ENCODE measurements around the gene TMSB4X.
"Not testable (repeated sequence)": the region's sequence is repeated elsewhere in the genome, so short reads cannot be mapped to it uniquely, and the experiment has no call there.

Gene TMSB4X

DNA sequence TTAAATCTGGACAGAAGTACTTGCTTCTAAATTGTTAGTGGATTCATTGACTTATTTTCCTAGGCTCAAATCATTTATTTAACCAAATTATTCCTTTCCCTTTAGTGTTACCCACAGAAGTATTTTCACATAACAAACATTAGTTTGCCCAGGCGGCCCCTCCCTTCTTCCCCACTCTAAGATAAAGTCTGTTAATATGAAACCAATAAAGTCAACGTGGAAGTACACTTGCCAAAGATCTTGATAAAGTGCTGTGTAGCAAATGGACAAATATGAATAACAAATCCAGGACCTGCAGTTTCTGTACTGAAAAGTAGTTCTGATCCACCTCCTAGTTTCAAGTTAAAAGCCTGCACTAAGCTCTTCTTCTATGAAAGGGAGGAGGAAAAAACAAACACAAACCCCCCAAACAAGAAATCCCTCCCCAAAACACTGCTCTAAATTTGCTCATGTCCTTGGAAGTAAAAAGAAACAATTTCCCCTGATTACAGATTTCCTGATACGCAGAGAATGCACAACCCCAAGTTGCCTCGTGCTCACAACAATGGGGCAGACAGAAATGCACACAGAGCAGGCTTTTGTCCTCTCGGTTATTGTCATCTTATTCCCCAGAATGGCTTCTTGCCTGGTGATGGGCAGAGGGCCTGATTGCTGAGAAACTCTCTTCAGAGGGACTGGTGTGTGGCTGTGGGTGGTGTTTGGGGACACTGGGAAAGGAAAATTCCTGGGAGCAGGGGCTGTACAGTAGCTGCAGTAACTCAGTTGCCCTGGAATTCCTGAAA is 23.2 kb downstream of the TMSB4X start:
- no peak for DNase-seq

DNA sequence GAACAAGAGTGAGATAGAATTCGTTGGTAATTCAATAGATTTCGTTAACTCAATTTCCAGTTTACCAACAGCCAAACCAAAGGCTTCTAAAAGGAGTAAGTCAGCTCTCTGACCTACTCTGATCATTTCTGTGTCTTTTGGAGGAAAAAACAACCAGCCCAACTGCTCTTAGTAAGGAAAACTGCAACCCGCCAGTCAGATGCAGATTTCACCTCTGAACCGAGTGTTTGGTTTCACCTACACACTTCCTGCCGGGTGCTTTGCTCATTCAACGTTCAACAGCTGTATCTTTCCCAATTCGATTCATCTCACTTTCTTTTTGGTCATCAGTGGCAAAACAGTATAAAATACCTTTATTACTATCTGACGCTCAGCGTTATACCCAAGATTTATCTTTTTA is 24.5 kb downstream of the TMSB4X start:
- DNase-seq: peak; percentile 48

DNA sequence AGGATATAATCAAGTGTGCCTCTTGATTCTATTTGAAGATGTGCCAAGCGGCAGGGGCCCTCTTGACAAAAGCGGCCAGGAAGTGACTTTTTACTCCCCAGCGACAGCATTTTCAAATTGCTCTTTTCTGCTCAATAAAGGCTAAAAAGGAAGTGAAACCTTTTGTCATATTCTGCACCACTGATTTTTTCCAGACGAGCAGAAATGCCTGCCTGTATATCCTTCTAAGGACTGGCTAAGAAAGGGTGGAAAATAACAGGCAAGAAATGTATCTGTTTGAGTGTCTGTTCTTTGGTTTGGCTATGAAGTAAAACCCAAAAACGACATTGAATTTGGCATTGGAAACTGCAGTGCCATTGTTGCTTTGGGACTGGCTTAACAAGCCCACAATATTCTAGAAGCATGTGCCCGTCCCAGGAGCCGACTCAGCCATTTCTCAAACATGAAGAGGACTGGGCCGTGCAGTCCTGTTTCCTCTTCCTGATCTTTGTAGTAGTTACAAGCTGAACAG is 25.4 kb downstream of the TMSB4X start:
- peak; percentile 52 for DNase-seq

DNA sequence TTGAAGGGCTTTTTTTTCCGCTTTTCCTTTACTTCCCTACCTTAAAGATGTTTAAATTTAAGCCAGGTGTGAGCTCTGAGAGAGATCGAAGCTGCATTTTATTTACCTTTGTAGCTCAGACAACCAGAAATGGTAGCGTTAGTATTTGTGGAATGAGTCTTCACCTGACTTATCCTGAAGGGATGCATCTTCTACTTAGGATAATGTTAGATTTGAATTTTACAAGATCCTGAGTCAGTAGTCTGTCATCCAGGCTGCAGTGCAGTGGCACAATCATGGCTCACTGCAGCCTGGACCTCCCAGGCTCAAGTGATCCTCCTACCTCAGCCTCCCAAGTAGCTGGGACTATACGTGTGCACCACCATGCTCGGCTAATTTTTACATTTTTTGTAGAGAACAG is 26.2 kb downstream of the TMSB4X start:
- no peak for DNase-seq

DNA sequence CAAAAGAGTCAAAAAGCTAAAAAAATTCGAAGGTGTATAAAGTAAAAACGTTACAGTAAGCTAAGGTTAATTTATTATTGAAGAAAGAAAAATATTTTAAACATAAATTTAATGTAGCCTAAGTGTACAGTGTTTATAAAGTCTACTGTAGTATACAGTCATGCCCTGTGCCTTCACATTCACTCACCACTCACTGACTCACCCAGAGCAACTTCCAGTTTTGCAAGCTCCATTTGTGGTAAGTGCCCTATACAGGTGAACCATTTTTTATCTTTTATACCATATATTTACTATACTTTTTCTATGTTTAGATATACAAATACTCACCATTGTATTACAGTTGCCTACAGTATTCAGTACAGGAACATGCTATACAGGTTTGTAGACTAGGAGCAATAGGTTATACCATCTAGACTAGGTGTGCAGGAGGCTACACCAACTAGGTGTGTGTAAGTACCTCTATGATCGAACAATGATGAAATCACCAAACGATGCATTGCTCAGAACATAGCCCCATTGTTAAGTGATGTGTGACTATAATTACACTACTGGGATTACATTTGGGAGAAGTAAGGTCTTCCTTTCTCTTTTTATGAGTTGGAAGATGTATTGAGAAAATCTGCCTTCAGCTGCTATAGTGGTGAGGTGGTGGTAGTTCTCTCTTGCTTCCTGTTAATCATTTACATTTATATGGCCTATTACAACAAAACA is 27.2 kb downstream of the TMSB4X start:
- DNase-seq: peak; percentile 34

DNA sequence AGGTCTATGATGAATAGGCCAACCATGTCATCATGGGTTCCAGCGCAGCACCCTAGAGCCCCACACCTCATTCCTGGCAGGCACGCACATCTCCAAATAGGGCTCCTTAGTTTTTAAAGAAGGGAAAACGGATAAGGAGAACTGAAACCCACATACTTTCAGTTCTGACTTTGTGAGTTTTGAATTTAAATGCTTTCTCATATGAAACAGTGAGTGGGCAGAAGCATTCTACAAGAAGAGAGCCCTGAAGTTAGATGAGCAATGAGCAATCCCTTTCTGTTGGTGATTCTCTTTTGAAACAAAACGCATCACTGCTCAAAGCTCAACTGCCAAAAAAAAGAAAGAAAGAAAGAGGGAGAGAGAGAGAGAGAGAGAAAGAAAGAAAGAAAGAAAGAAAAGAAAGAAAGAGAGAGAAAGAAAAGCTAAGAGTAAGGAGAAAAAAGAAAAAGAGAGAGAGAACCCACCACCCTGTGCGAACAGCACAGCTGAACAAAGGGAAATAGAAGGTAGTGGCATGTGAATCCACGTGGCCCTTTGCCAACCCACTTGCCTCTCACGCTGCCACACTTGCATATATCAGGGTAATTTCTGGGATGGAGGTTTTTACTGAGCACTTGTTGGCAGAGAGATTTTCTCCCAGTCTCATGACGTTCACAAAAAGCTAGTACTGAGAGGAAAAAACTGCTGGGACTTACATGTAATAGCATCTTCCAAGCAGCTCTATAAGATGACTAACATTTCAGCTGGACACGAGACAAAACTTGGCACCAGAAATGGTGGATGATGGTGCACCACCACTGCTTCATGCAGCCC is 31.0 kb downstream of the TMSB4X start:
- DNase-seq: no peak

DNA sequence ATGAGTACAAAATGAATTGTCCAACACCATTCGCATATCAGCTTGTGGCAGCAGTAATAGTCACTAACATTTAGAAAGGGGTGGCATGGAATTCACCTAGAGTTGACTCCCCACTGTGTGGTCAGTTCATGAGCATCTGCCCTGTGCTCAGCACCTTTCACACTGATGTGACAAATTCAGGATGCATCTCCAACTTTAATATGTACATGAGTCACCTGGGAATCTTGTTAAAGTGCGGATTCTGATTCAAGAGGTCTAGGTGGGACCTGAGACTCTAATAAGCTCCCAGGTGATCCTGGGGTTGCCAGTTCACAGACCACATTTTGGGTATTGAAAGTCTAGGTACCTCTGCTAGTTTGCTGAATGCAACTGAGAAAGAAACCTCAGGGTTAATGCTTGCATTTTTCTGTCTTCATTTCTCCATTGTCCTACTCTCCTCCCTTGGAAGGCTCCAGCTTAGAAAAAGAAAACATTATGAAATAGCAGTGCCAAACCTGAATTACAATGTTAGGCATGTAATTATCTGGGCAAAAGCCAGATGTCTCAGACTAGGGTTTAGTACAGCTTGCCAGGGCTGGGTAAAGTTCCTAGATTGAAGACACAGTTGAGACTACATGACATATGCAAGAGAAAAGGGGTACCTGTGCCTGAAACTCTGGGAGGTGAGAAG is 32.7 kb downstream of the TMSB4X start:
- no peak for DNase-seq

DNA sequence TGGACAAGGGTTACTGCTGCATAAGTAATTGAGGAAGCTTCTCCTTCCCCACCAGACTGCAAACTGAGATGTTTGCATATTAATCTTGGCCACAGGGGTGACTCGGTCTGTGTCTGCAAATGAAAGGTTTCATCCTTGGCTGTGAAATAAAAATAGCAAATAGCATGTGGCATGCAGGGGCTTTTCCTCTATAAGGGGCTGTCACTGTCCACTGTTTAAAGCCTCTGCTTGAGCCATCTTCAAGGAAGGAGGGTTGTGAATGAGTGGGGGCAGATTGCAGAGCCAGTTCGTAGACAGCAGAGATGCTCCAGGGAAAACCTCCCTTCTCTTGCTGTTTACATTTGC is 33.3 kb downstream of the TMSB4X start:
- no peak for DNase-seq

DNA sequence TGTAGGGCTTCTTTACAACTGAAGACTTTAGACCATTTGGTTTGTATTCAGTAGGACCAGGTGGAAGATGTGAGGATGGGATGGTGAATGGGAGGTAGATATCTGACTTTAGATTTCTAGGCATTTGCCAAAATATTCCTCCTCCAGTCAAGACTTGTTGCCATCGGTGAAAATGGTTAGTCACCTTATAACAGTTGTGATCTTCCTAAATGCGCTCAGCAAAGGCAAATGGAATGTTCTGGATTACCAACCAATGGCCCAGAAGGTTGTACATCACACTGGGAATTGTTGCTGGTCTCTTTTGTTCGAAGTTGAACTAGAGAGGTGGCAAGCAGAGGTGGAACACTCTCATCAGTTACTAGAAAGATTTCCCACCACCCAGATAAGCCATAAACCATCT is 33.9 kb downstream of the TMSB4X start:
- no peak for DNase-seq

DNA sequence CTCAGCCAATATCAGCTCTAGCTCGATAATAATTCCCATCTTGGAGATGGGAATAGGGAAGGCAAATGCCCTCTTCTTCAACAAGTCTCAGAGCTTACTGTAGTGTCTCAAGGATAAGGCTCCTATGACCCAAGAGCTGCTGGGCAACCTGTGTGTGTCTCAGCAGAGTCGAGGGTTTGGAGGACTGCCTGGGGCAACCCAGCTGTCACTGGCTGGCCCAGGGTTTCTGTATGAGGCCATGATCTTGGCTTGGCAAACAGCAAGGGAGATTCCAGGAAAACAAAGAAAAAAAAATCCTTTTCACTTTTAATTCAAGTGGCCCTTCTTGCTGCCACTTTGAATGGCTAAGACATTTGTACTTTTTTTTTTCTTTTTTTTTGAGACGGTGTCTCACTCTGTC is 34.4 kb downstream of the TMSB4X start:
- no peak for DNase-seq

DNA sequence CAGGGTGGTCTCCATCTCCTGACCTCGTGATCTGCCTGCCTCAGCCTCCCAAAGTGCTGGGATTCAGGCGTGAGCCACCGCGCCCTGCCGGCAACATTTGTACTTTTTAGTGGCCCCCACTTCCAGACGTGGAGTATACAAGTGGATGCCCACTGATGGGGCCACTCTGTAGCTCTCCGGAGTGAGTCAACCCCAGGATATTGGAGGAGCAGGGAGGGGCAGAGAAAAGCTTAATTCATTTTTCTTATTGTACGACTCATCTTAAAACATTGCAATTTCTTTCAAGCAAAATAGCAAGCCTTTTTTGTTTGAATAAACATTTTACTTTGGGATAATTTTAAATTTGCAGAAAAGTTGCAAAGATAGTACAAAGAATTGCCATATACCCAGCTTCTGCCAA is 34.9 kb downstream of the TMSB4X start:
- no peak for DNase-seq

DNA sequence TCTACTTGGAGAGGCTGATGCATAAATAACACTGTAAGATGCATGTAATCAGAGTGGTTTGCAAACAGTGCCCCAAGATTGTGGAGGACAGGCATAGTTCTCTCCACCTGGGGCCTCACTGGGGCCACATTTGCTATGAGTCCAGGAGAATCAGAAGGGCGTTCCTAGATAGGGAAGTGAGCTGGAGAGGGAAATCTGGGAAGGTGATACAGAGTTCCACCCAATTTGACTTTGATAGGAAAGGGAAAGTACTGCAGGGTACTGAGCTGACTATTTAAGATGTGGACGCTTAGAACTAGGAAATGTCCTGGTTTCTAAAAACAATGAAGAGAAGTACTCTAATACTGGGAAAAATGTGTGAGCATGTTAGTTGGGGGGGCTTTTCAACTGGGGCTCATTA is 35.6 kb downstream of the TMSB4X start:
- DNase-seq: no peak

DNA sequence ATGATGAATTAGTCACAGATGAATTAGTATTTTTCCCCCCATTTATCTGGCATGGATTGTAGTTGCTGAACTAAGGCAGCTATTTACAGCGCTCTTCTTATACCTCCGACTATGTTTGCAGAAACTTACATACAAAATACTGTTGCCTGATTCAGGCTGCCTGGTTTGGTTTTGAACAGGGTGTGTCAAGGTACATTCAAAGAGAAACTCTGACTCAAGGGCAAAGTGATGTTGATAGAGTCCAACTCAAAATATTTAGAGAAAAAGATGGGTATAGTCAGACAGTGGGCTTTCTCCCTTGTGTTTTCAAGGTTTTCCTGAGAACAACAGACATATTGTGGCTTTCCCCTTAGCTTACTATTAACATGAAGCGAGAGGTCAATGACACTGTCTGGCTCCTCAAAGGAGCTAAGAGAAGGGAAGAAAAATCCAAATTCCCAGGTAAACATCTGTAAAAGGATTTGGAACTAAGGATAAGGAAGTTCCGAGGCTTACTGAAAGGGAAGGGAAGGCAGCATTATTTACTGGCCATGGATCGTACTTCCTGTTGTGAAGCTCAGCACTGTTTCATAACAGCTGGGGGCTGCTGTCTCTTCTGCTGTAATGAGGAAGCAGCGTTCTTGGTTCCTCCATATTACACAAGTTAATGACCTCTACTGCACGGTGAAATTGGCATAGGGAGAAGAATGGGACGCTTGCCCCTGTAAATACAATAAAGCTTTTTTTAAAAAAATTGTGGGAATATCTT is 38.6 kb downstream of the TMSB4X start:
- peak; percentile 58 for DNase-seq

DNA sequence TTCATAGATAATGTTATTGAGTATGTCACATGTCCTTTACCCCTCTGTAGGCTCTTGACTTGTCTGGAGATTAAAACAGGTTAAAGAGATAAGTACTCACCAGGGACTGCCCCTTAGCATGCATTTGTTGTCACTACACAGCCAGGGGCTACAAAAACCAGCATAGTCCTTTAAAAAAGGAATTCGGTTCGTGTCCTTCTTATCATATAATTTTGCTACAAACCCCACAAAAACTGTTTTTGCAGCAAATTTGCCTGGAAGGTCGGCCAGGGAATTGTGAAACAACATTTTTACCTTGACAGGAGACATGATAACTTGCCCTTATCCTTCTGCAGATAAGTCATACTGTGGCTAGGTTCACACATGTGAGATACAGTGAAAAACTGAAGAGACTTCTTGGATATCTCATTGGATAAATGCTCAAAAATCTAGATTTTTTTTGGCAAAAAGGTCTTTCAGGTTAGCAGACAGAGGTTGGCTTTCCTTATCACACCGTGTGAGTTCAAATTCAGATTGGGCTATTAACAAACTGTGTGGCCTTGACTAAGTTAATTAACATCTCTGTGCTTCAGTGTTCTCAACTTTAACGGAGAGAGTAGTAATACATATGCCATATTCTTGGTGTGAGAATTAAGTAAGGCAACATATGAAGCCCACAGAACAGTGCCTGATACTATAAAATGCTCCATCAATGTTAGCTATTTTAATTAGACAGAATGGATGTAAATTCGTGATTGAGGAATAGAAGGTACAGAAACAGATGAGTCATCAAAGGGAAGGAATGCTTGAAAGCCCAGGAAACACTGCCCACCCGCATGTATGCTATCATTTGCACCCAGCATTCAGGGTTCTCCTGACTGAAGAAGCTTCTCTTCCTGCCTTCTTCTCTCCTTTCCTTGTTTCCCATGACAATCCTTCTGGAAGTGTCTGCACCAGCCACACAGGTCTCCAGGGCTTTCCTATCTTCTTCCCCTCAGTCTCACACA is 39.5 kb downstream of the TMSB4X start:
- DNase-seq: no peak

DNA sequence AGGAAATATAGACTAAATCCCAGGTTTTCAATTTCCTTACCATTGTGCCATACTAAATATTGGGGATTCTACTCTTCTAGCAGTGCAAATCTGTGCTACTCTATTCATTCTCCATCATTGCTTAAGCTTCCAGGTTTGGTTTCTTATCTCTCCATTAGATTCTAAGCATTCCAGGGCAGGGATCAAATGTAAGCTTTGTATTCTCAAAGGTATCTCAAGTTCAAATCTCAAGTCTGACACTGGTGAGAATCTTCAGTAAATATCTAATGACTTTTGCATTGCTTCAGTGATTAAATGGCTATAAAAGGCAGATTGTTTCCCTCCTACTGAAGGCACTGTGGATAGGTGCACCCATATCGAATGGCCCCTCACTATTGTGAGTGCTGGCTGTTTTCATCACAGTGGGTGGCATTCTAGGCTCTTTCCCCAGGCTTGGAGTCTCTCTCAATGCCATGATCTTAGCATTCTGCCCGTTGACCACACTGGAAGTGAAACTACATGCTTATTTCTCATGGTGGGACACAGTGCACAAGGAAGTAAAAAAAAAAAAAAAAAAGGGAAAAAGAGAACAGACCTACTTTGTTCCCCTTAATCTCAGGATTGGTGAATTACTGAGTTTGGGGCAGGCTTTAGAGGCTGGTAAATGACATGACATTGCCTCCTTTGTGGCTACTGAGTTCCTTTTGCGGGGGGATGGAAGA is 40.8 kb downstream of the TMSB4X start:
- DNase-seq: no peak

DNA sequence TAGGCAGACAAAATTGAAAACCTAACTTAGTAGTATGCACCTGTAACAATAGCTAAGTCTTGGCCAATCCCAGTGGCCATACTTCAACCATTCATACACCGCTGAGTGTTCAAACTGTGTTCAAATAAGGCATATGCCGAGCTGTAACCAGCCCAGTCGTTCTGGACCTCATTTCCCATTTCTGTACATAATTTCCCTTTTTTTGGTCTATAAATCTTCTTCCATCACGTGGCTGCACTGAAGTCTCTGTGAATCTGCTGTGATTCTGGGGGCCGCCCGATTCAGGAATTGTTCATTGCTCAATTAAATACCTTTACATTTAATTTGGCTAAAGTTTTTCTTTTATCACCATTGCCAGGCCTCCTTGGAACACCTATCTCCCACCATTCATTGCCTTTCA is 41.8 kb downstream of the TMSB4X start:
- not testable (repeated sequence) for DNase-seq

DNA sequence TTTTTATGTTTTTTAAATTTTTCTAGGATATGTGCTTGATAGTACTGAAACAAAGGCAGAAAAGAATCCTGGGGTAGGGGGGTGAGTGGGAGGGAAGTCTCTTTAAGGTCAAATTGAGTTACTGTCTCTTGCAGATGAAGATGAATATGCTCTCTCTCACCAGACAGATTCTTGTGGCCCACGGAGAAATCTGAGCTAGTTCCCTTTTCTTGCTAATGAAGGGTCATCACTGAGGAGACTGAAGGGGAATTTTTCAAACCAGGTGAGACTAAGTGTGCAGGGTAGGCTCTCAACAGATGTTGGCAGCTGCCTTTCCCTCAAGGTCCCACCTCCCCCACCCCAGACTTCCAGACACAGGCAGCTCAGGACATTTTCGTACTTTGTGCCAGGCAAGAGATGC is 48.0 kb downstream of the TMSB4X start:
- no peak for DNase-seq

DNA sequence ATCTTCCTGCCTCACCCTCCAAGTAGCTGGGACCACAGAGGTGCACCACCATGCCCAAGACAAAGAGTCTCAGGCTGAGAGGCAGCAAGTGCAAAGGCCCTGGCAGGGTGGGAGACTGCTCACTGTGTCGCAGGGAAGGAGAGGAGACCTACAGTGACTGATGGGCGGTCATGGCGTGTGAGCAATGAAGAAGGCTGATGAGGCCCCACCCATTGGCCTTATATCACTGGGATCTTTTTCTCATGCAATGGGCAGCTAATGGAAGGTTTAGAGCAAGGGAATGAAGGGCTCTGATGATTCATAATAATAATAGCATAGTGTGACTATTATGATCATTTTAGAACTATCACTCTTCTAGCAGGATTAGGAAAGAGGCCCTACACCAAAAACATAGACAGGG is 48.7 kb downstream of the TMSB4X start:
- DNase-seq: no peak

DNA sequence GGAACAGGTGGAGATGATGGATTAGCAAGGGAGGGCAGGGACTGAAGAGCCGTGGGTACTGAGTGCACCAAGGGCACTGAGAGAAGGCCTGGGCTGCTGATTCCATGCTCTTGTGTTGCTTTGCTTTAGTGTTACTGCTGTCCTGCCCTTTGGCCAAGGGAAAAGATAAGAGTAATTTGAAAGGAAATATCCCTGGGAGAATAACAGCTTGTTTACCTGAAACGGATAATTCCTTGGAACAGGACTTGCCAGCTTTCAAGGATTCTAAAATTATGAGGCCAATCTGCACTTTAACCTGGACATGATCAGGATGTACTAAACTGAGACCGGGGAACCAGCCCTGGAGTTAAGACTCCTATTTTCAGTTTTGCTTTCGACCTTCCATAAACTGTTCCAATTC is 49.1 kb downstream of the TMSB4X start:
- no peak for DNase-seq

DNA sequence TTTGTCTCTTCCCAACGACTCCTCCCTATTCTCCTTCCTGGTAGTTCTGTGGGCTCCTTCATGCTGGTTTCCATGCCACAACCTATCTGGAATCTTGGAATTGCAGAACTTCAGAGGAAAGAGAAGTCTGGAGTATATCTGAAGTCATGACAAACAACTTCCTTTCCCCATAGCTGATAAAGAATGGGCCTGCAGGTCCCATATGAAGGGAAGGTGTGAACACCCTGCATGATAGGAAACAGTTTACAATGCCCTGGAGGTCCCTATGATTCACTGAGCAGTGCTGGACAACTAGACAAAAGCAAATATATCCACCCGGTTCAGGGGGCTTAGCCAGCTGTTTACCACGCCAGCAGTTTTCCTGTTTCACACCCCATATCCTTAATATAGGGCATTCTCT is 50.1 kb downstream of the TMSB4X start:
- DNase-seq: no peak

Data from CD4-positive, alpha-beta T cell treated with Interleukin-15 for 1 hour (primary cell).